Transverse colon (tissue), 4 donors: Measurements from ENCODE around the gene NUB1. TPM values are rescaled to one million over a fixed set of nuclear protein-coding genes. Genes with fewer than 3 reads are reported as not detected.

ENCODE experiments used
- DNase-seq: peaks from one replicate; pipeline ENCODE4 v3.0.0-alpha.2; 2019
- H3K27ac ChIP-seq, 4 donors: fragments of 200-600 bp; sonication (generic); 2 replicates each; pipeline ENCODE4 v1.5.1; 2016 to 2018; ENCODE audit warnings: inconsistent platforms in 4 of 4
- H3K27me3 ChIP-seq: fragments of 200-600 bp; sonication (generic); 2 replicates; pipeline ENCODE4 v1.5.1; 2017; ENCODE audit warnings: inconsistent platforms
- H3K36me3 ChIP-seq, 4 donors: fragments of 200-600 bp; sonication (generic); 2 replicates each; pipeline ENCODE4 v1.5.1; 2017 to 2019; ENCODE audit warnings: inconsistent platforms in 4 of 4
- H3K4me1 ChIP-seq, 4 donors: fragments of 200-600 bp; sonication (generic); 2 replicates each; pipeline ENCODE4 v1.5.1; 2017 to 2020; ENCODE audit warnings: inconsistent platforms in 4 of 4
- H3K4me3 ChIP-seq, 4 donors: fragments of 200-600 bp; sonication (generic); 1 replicate in 1 of 4; 2 replicates in 3 of 4; pipeline versions ENCODE4 v1.5.1 to v1.6.1; 2017 to 2019; ENCODE audit warnings: inconsistent platforms in 4 of 4
- H3K9me3 ChIP-seq, 2 donors: fragments of 200-600 bp; sonication (generic); 2 replicates each; pipeline ENCODE4 v1.5.1; 2017 to 2019; ENCODE audit warnings: inconsistent platforms in 2 of 2
- EP300 ChIP-seq: sonication (generic); formaldehyde crosslinking; IDR thresholded peaks from one replicate; pipeline ENCODE4 v1.6.1; 2017; ENCODE audit warnings: antibody characterized with exemption, low read depth
- POLR2A ChIP-seq: fragments of 450-650 bp; IDR thresholded peaks from one replicate; pipeline ENCODE4 v1.6.1; 2016; ENCODE audit warnings: antibody characterized with exemption, mild to moderate bottlenecking, moderate library complexity
- POLR2AphosphoS5 ChIP-seq, 3 donors: sonication (generic); formaldehyde crosslinking; IDR thresholded peaks; one replicate each; pipeline ENCODE4 v1.6.1; 2016; ENCODE audit warnings: antibody characterized with exemption in 3 of 3
- WGBS, 2 donors: methylation state at CpG; one replicate each; pipeline ENCODE4 v1.1.5; 2018; ENCODE audit warnings: low coverage in 1 of 2; 5-methylcytosine and 5-hydroxymethylcytosine counted together
- in situ Hi-C, 4 donors: fragments of 200-750 bp; cut with MboI; loops; one replicate each; pipeline versions ENCODE4 v1.15.0 to v1.15.1; 2017; ENCODE audit warnings: low sequenced_read_pairs in 3 of 4, low pct_ligation_motif_present in 1 of 4, low pct_unique_long_range_greater_than_20kb in 1 of 4
- intact Hi-C: fragments of 100-400 bp; cut with DNase I; formaldehyde crosslinking; loops from one replicate; pipeline ENCODE4 v1.15.1; 2023; ENCODE audit warnings: low total_unique reads
- total RNA-seq, 4 donors: library from RNA; depleted of rRNA; stranded (reverse); fragments of >200 nt; gene quantifications; one replicate each; pipeline ENCODE4 v1.1.0, GENCODE V29; 2016
- TF ChIP-seq, protein P1 (sequence below), 5 experiments: fragments of 200-600 bp in 3 of 5; fragments of 450-650 bp in 2 of 5; sonication (generic) in 3 of 5; IDR thresholded peaks; 1 replicate in 2 of 5; 2 replicates in 3 of 5; pipeline ENCODE4 v1.5.1; 2016 to 2017; ENCODE audit warnings: antibody characterized with exemption in 5 of 5, inconsistent platforms in 3 of 5, mild to moderate bottlenecking in 2 of 5, moderate library complexity in 1 of 5

Gene NUB1
- total RNA-seq, 4 donors from 2014 or later, result 26.3 to 69.5 (median 56.4) TPM

DNA sequence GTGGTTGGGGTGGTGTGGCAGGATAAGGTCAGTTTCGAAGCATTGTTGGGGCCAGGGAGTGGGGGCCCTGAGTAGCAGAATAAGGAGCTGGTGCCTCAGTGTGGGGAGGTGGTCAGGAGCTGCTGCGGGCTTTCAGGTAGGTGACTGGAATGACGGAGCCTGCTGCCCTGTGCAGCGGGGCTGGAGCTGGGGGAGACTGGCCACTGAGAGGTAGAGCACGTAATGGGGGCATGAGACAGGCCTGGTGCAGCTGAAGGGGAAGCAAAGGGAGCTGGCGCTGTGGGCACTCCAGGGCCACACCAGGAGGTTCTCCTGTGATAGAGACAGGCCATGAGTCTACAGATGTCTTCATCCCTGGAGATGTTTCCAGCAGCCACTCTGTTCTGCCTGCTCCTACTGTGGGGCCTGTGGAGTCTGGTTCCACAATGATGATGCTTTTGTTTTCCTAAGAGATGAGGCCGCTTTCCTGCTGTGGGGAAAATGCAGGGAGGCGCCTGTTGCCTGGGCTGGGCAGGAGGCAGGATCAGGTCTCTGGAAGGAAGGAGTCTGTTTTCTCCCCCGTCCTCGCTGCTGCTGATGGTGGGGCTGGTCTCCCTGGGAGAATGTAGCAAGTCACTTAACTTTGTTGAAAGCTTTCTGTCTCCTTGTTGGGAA lies 31.1 kb downstream of the NUB1 start:
- in situ Hi-C loops, result loop anchor here in 3 of 4 donors (25.0 kb wide), 1 partner anchor 390 kb away; no protein-coding TSS in a partner anchor
- peaks cover 0 to 46% (median 14%) of the 10 kb centered on the region in 4 donors for H3K36me3 ChIP-seq

DNA sequence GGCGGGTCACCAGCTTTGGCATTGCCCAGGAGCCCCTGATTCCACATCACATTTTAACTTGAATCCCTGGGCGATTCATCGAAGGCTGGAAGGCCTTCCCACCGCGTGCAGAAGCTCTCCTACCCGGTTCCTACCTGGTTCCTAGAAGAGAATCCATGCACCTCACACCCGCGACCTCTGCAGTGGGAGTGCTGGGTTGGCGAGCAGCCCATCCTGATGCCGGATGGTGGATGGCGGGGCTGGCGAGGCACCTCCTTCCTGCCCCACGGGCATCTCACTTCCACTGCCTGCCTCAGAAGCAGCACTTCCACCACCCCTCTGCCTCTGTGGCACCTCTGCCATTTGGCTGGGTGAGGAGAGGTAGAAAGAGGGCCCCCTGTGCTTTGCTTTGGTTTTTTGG lies 32.0 kb downstream of the NUB1 start:
- DNase-seq, result no peak
- TF ChIP-seq POLR2AphosphoS5 (IDR thresholded peaks at IDR 0.05) (no peak), EP300 (no peak), POLR2A (no peak)
- TF ChIP-seq, protein P1, sequence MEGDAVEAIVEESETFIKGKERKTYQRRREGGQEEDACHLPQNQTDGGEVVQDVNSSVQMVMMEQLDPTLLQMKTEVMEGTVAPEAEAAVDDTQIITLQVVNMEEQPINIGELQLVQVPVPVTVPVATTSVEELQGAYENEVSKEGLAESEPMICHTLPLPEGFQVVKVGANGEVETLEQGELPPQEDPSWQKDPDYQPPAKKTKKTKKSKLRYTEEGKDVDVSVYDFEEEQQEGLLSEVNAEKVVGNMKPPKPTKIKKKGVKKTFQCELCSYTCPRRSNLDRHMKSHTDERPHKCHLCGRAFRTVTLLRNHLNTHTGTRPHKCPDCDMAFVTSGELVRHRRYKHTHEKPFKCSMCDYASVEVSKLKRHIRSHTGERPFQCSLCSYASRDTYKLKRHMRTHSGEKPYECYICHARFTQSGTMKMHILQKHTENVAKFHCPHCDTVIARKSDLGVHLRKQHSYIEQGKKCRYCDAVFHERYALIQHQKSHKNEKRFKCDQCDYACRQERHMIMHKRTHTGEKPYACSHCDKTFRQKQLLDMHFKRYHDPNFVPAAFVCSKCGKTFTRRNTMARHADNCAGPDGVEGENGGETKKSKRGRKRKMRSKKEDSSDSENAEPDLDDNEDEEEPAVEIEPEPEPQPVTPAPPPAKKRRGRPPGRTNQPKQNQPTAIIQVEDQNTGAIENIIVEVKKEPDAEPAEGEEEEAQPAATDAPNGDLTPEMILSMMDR (IDR thresholded peaks at IDR 0.05), result no peak
- Histone ChIP-seq H3K36me3 (peaks cover 0 to 45% (median 14%) of the 10 kb centered on the region in 4 donors), H3K27me3 (no peaks in the 10 kb centered on the region), H3K9me3 (no peaks in the 10 kb centered on the region), H3K27ac (no peak overlapping the region), H3K4me1 (no peaks in the 10 kb centered on the region), H3K4me3 (no peak overlapping the region)
- WGBS, 2 donors, result 87% methylated on average over 12 of the region's 13 CpGs; no CpG with 5 or more reads in 1 of the 2 donors
- intact Hi-C loops, result no loop called here
- in situ Hi-C loops, result loop anchor here in 3 of 4 donors (25.0 kb wide), 1 partner anchor 389 kb away; no protein-coding TSS in a partner anchor

More for the DNA sequence above, 31.1 kb downstream of the NUB1 start:
- H3K27ac ChIP-seq, result no peak overlapping the region
- WGBS, 2 donors, result 96 to 100% methylated on average over 3 to 10 of the region's 10 CpGs
- no peak overlapping the region for H3K4me3 ChIP-seq
- intact Hi-C loops, result no loop called here
- peaks cover 0 to 8% (median 3%) of the 10 kb centered on the region in 4 donors for H3K4me1 ChIP-seq
- no peaks in the 10 kb centered on the region for H3K27me3 ChIP-seq
- H3K9me3 ChIP-seq, result no peaks in the 10 kb centered on the region
- DNase-seq, result peak; percentile 2
- TF ChIP-seq EP300 (no peak), POLR2AphosphoS5 (IDR thresholded peaks at IDR 0.05) (no peak), POLR2A (no peak)
- TF ChIP-seq, protein P1 (IDR thresholded peaks at IDR 0.05), result no peak

DNA sequence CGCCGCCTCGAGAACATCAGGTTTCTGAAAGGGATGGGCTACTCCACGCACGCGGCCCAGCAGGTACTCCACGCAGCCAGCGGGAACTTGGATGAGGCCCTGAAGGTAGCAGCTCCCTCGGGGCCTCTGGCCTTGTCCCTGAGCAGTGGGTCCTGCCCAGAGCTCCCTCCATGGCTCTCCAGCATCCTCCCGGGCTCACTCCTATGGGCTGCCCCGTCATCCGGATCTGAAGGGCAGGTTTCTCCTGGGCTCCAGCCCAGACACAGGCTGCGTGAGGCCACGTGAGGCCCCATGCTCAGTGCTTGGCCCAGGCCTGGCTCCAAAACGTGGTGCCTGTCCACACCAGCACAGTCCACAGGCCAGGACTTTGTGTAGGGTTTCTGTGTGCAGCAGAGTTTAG lies 32.5 kb downstream of the NUB1 start:
- DNase-seq, result no peak
- Histone ChIP-seq H3K9me3 (no peaks in the 10 kb centered on the region), H3K4me3 (no peak overlapping the region), H3K36me3 (peaks cover 0 to 41% (median 14%) of the 10 kb centered on the region in 4 donors), H3K4me1 (no peaks in the 10 kb centered on the region), H3K27ac (no peak overlapping the region), H3K27me3 (no peaks in the 10 kb centered on the region)
- TF ChIP-seq, protein P1 (IDR thresholded peaks at IDR 0.05), result no peak
- TF ChIP-seq POLR2A, result no peak
- no peak for TF ChIP-seq EP300
- intact Hi-C loops (no loop called here), in situ Hi-C loops (loop anchor here in 3 of 4 donors (25.0 kb wide), 1 partner anchor 388 kb away; no protein-coding TSS in a partner anchor)
- 89 to 93% methylated on average over 5 to 15 of the region's 15 CpGs for WGBS, 2 donors

DNA sequence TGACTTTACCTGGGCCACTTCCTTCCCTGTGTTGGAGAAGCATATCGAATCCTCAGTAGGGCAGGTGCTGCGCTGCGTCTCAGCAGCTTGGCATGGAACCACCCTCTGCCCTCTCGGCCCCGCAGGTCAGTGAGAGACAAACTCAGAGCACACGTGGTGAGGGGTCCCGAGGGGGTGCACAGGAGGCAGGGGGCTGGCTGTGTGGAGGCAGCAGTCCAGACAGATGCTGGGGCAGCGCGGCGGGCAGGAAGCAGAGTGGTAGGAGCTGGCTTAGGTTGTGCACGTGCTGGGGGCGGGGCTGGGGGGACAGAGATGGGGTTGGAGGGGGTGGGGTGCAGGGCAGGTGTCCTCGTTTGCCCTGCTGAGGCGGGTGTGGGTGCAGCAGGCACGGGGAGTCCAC lies 33.1 kb downstream of the NUB1 start:
- intact Hi-C loops (no loop called here), in situ Hi-C loops (loop anchor here in 3 of 4 donors (25.0 kb wide), 1 partner anchor 388 kb away; no protein-coding TSS in a partner anchor)
- H3K4me3 ChIP-seq, result no peak overlapping the region

More for the DNA sequence above, 33.1 kb downstream of the NUB1 start:
- 83 to 100% methylated on average over 1 to 15 of the region's 15 CpGs for WGBS, 2 donors
- Histone ChIP-seq H3K36me3 (peaks cover 0 to 35% (median 14%) of the 10 kb centered on the region in 4 donors), H3K27me3 (no peaks in the 10 kb centered on the region), H3K4me1 (no peaks in the 10 kb centered on the region), H3K9me3 (no peaks in the 10 kb centered on the region), H3K27ac (no peak overlapping the region)
- TF ChIP-seq POLR2AphosphoS5 (IDR thresholded peaks at IDR 0.05), result no peak
- TF ChIP-seq EP300, result no peak
- TF ChIP-seq, protein P1 (IDR thresholded peaks at IDR 0.05), result no peak
- TF ChIP-seq POLR2A, result no peak
- no peak for DNase-seq
